Measurements from ENCODE around the gene RNF151.
A peak's percentile ranks its signal among the peaks of the same experiment; 100 is the strongest.

The RNF151 gene

DNA sequence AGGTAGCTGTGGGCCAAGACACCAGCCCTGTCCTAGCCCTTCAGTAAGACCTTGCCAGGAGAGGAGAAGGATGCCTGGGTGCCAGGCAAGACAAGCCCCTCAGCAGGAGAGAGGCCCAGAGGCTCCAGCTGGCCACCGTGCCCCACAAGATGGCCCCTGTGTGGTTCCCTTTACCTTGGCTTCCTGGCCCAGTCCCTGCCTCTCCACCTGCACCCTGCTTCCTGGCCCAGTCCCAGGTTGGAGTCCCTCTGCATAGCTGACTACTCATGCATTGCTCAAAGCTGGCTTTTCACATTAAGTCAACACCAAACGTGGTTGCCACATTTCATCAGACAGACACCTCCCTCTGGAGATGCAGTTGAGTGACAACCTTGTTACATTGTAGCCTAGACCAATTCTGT lies 27.1 kb downstream of the RNF151 start:
- no peak for DNase-seq

DNA sequence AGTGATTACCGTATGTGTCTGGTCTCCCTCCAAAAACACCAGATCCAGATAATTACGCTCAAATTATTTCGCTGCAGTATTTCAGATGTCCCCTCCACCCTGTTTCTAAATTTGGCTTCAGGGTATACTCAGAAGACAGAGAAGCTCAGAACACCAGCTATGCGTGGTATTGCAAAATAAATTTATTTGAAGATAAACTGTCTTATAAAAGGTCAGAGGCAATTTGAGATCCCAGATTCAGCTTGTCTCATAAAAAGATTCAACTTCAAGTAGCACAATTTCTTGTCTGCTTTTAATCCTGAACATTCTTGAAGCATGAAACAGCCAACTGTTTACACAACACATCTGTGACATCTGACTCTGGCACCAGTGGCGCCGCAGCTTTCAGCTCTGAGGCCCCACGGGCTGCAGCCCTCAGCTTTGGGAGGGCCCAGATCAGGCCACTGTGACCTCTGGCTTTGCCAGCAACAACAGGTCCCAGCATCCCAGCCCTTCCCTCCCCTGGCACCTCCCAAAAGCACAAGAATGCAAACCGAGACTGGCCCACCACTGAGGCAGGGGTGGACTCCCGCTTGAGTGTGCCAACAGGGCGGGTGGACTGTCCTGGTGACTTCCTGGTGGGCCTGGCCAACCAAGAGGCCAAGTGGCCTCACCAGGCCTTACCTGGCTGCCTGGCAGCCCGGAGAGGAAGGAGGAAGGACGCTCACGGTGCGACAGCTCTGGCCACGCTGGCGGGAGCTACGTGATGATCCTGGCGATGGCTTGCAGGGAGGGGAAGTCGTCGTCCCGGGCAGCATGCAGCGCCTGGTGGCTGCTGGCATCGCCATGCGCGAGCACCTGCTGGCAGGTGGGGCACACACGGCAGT lies 31.1 kb downstream of the RNF151 start:
- no peak for DNase-seq

DNA sequence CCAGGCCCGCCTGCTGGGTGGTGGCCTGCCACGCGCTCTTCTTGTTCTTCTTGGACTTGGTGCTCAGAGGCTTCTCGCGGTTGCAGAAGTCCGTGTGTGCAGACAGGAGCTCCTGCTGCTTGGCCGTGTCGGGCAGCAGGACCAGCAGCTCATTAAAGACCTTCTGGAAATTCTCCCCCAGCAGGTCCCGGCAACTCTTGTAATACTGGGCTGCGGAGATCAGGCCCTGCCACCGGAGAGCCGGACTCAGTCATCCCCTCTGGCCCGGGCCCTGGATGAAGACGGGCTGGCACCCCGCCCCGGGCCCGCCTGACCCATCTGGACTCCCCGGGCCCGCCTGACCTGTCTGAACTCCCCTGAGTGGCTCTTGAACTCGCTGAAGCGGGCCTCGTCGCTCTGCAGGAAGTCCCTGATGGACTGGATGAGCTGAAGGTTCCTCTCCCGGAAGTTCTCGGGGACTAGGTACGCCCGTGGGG lies 31.7 kb downstream of the RNF151 start:
- no peak for DNase-seq

GRCh38 chr16:1998852-1999801 lies 32.5 kb downstream of the RNF151 start:
- no peak for DNase-seq

- no peak for DNase-seq
Measured at GRCh38 chr16:1999866-2000514, 33.3 kb downstream of the RNF151 start.

DNA sequence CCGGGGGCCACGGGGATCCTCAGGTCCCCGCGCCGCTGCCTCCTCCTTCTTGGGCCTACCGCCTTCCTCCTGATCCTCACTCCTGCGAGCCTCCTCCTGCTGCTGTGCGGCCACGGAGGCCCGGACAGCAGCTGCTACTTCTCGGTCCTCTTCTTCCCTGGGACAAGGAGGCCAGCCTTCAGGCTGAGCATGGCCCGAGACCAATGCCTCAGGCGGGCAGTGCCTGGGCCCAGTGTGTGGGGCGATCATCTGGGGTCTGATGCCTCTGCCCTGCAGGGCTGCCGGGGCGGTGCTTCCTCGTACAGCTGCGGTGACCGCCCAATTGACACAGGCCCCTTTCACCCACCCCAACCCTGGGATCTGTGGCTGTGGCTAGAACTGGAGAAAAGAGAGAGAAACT lies 34.4 kb downstream of the RNF151 start:
- no peak for DNase-seq

DNA sequence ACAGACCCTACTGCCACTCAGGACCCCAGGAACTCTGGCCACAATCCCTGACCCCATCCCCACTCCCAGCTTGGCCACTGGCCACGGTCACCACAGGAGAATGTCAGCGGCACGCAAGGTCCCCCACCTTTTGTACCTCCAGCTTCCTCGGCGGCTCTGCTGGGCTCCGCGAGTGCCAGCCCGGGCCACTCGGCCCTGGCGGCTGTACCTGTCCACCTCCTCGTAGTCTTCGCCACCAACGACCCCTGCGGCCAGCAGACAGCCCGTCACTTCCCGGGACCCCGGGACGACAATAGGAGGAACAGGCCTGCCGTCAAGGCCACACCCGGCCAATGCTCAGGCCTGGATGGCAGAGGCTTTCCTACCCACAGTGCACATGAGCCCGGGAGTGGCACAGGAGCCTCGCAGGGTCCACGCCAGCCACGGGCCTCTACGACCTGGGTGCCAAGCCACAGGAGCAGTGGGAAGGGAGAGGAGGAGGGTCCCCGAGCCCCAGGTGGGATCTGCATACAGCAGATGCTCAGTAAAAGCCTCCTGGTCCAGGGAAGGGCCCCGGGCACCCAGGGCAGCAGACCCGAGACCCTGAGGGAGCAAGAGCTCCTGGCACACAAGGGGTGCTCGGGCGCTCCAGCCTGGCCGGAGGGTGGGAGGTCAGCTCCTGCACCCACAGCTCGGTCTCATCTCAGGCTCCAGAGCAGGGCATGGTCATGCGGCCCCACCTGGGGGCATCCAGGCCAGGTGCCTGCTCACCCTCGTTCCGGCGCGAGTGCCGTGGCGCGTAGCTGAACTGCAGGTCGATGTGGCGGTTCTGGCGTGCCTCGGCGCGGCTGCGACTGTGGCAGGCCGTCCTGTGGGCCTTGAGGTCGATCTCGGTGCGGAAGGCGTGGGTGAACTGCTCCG lies 35.0 kb downstream of the RNF151 start:
- no peak for DNase-seq

DNA sequence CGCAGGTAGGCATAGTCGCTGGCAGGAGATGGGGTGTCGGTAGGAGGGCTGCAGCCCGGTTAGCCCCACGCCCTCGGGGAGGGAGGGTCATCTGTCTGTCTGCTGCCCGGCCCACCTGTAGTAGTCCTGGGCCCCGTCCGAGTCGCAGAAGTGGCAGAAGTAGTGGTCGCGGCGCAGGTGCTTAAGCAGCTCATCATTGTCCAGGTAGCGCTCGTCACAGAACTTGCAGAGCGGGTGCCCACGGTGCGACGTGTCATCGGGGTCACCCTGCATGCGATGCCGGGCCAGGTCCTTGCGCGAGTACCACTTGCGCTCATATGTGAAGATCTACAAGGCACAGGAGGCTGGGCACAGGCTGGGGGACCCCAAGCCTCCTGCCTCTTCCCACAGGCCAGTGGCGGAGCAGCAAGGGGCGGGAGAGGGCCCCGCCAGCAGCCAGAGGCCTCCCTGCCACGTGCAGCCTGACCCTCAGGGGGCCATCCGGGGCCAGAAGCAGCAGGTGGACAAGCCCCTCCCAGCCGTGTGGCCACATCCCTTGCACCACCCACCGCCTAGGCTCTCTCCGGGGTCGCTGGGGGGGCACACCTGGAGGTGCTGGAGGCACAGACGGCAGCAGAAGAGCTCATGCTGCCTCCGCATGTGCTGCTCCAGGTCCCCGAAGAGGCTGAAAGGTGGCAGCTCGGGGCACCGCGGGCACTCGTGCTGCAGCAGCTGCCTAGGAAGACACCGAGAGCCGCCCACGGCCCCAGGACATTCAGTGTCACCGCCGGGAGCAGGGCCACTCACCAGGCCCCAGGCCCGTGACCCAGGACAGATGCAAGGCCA lies 36.0 kb downstream of the RNF151 start:
- no peak for DNase-seq

DNA sequence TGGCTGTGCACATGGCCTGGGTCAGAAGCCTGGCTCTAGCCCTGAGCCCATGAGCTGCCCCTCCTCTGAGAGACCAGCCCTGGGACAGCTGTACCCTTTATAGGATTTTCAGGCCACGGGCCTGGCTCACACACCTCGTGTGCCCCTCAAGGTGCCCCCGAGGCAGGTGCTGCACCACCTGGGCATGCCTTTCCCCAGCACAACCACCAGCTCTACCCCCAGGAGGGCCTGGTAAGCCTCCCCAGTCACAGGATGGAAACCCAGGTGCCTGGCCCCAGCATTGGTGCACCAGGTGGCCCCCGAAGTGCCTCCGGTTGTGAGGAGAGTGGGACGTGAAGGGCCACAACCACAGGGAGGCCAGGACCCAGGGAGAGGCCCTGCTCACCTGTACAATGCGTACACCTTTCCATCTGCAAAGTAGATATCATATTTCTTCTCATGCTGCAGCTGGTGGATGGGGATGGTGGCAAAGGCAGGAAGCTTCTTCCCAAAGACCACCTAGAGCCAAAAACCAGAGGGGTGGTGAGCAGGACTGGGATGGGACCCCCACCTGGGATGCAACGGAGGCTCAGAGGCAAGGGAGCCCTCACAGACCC lies 36.7 kb downstream of the RNF151 start:
- DNase-seq = no peak

DNA sequence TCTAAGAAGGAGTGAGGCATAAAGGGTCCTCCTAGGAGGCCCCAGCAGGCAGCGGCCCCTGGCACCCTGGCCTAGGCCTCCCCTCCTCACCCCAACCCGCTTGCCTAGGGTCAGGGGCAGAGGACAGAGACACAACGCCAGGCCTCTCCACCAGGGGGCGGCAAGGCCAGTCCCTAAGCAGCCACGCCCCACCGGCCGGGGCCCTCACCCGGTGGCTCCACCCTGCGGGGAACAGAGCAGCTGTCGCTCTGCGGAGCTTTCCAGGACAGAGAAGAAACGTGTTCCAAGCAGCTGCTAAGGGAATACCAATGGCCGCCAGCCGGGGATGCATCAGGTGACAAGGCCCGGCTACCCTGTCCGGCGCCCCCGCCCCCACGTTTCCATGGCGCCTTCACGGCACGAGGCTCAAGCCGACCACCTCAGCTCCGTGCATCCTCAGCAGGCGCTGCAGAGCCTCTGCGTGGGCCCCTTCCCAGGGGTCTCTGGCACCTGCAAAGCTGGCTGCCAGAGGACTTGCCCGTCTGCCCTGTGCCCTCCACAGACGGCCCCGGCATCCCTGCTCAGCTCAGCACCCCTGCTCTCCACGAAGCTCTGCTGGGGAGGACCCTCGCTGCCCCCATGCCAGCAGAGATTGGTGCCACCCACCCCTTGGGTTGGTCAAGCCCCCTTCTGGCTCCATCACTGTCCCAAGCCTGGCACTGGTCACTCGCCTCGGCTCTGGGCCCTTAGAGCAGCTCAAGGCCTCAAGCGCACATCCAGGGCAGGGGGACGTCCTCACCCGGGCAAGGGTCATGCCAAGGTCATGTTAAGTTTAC lies 37.4 kb downstream of the RNF151 start:
- peak; percentile 62 for DNase-seq

DNA sequence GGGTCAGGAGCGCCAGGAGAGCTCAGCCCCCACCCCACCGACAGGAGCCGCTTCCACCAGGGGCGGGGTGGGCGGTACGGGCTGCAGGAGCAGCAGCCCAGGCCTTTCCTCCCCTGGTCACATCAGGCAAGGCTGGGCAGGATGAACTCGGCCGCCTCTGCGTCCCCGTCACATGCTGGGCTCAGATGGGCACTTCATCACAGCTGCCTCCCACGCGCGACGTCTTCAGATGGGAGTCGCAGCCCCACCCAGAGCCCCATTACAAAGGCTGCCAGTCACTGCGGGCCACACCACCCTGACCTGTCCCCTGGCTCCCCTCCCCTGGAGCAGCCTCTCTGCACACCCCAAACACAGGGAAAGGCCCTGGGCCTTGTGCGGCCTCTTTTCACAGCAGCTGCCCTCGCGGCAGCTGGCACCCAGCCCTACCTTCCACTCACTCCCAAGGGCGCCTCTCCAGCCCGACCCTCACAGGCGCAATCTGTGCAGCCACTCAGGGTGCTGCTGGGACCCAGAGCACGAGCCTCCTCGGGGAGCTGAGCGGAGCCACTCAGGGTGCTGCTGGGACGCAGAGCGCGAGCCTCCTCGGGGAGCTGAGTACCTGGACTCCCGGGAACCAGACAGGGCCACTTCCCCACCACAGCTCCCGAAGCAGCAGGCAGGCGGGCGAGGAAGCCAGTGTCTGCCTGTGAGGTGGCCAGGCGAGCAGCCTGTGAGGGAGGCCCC lies 38.3 kb downstream of the RNF151 start:
- DNase-seq = no peak

- no peak for DNase-seq
Measured at GRCh38 chr16:2005646-2006045, 39.0 kb downstream of the RNF151 start.

- DNase-seq = no peak
Measured at GRCh38 chr16:2006317-2006716, 39.7 kb downstream of the RNF151 start.

DNA sequence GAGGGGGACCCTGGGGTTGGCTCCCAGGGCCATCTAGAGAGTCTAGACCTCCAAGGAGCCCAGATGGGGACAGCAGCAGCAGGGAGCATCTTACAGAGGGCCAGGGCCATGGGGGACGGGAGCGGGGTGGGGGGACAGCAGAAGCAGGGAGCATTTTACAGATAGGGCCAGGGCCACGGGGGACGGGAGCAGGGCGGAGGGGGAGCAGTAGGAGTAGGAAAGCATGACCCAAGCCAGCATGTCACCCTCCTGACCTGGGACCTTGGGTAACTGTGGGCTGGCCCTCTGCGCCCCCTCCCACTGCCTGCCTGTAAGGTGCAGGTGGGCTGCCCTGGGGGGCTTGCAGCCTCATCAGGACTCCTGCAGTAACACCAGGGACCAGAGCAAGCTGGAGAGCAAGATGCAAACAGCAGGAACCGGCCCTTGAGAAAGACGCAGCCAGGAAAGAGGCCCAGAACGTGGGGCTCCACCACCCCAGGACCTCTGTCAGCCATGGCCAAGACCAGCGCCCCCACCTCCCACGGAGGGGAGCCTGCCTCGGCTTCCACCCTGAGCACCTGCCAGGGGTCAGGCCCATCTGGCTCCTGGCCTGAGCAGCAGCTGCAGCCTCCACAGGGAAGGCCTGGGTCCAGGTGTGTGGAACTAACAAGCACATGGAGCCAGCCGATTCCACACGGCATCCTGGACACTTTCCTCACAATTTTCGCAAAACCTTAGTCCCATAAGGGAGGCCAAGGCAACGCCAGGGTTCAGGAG lies 40.6 kb downstream of the RNF151 start:
- no peak for DNase-seq

- DNase-seq = no peak
Measured at GRCh38 chr16:2008009-2008526, 41.4 kb downstream of the RNF151 start.

DNA sequence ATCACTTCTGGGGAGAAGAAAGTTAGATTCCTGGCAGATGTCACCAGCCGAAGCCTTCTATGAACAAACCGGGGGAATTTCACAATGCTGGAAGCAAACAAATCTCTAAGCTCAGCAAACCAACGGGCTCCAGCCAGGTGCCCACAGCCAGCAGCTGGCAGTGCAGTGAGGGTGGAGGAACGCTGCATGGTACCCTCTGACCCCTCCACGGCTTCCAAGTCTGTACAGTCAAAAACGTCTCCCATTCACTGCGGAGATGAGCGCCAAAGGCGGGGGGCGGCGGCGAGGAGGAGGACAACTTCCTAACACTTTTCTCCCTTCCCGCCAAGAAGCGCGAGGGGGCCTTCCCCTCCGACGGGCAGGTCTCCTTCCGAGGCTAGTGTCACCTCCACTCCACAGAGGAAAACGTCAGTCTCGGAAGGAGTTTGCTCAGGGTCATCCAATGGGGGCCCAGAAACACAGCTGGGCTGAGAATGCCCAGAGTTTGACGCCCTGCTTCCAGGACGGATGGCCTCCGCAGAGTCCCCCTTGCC lies 42.0 kb downstream of the RNF151 start:
- no peak for DNase-seq

DNA sequence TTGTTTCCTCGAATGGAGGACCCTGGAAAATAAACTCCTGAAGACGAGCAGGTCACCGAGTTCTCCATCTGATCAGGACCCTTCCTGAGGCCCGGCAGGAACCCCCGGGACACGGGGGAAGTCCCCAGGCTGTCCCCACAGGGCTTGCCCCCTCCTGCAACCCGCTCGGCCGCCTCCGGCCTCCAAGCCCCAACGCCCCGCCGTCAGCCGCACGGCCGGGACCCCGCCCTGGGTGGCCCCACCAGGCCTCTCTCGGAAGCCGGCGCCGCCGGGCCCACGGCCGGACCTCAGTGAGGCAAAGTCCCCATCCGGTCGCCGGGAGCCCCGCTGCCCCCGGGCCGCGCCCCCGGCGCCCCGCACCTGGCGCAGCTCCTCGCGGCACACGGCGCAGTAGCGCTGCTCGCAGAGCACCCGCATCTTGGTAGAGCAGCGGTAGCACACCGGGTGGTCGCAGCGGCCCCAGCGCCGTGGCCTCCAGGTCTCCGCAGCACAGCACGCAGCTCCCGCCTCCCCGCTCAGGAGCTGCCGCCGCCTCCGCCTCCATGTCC lies 42.6 kb downstream of the RNF151 start:
- DNase-seq = no peak

Data from activated gamma-delta T cell (primary cell).